HepG2 (cell line): Measurements from ENCODE around the gene PLOD3. TPM values are rescaled to one million over a fixed set of nuclear protein-coding genes. Genes with fewer than 3 reads are reported as not detected.

Experiments used
- AGO2 ChIP-seq: fragments of 200-400 bp; formaldehyde crosslinking; optimal IDR thresholded peaks from 2 replicates; pipeline ENCODE3; 2017; ENCODE audit warnings: mild to moderate bottlenecking, low read depth, low read length, moderate library complexity
- ARNT ChIP-seq: fragments of 450-650 bp; IDR thresholded peaks from 2 replicates; pipeline ENCODE4 v1.6.1; 2017
- GATAD1 ChIP-seq: IDR thresholded peaks from 2 replicates; pipeline ENCODE4 v1.6.1; 2016; ENCODE audit warnings: missing genetic modification reagents, missing compliant biosample characterization
- KAT7 ChIP-seq: IDR thresholded peaks from 2 replicates; pipeline ENCODE4 v1.6.1; 2018; ENCODE audit warnings: borderline replicate concordance, missing compliant biosample characterization
- KDM2A ChIP-seq: sonication (generic); formaldehyde crosslinking; IDR thresholded peaks from 2 replicates; pipeline ENCODE4 v1.4.0; 2020; ENCODE audit warnings: low read depth, missing genetic modification reagents, borderline replicate concordance
- KDM4B ChIP-seq: sonication (generic); formaldehyde crosslinking; IDR thresholded peaks from 2 replicates; pipeline ENCODE4 v1.4.0; 2020; ENCODE audit warnings: missing genetic modification reagents
- KLF6 ChIP-seq: IDR thresholded peaks from 2 replicates; pipeline ENCODE4 v1.8.0; 2016; ENCODE audit warnings: missing biosample characterization, missing genetic modification reagents
- LCORL ChIP-seq, 2 experiments: fragments of 450-650 bp in 1 of 2; sonication (generic) in 1 of 2; formaldehyde crosslinking in 1 of 2; IDR thresholded peaks; 2 replicates each; pipeline versions ENCODE4 v1.5.0 to v1.6.1; 2017 to 2020; ENCODE audit warnings: antibody characterized with exemption in 1 of 2, missing genetic modification reagents in 1 of 2
- NCOA1 ChIP-seq: sonication (generic); formaldehyde crosslinking; IDR thresholded peaks from 2 replicates; pipeline ENCODE4 v1.9.0; 2021; ENCODE audit warnings: missing genetic modification reagents
- NFRKB ChIP-seq: fragments of 450-650 bp; IDR thresholded peaks from 2 replicates; pipeline ENCODE4 v1.6.1; 2017
- PHF20 ChIP-seq: sonication (generic); formaldehyde crosslinking; IDR thresholded peaks from 2 replicates; pipeline ENCODE4 v1.5.0; 2020; ENCODE audit warnings: mild to moderate bottlenecking, missing genetic modification reagents
- POLR2A ChIP-seq, 2 experiments: IDR thresholded peaks; 2 replicates each; pipeline ENCODE4 v1.6.1; 2011; ENCODE audit warnings: low read depth in 2 of 2, low read length in 2 of 2, mild to moderate bottlenecking in 1 of 2, moderate library complexity in 1 of 2; ENCODE audit not compliant: insufficient read depth in 1 of 2
- PRPF4 ChIP-seq: fragments of 200-400 bp; formaldehyde crosslinking; IDR thresholded peaks from 2 replicates; pipeline ENCODE4 v1.6.1; 2016; ENCODE audit warnings: low read length, low read depth; ENCODE audit not compliant: poor library complexity, severe bottlenecking
- SNAPC2 ChIP-seq: sonication (generic); formaldehyde crosslinking; IDR thresholded peaks from 2 replicates; pipeline ENCODE4 v1.8.1; 2022; ENCODE audit warnings: mild to moderate bottlenecking, missing genetic modification reagents
- SOX6 ChIP-seq, 2 experiments: fragments of 450-650 bp in 1 of 2; sonication (generic) in 1 of 2; formaldehyde crosslinking in 1 of 2; IDR thresholded peaks; 2 replicates each; pipeline versions ENCODE4 v1.4.0 to v1.6.1; 2017 to 2020; ENCODE audit warnings: antibody characterized with exemption in 1 of 2, mild to moderate bottlenecking in 1 of 2, missing genetic modification reagents in 1 of 2
- YEATS4 ChIP-seq: sonication (generic); formaldehyde crosslinking; IDR thresholded peaks from 2 replicates; pipeline ENCODE4 v1.4.0; 2020; ENCODE audit warnings: missing genetic modification reagents, borderline replicate concordance
- ZNF589 ChIP-seq: sonication (generic); formaldehyde crosslinking; conservative IDR thresholded peaks from 2 replicates; pipeline ENCODE4 v1.8.0; 2022; ENCODE audit warnings: mild to moderate bottlenecking, moderate library complexity, missing genetic modification reagents
- ZNF709 ChIP-seq: sonication (generic); formaldehyde crosslinking; IDR thresholded peaks from 2 replicates; pipeline ENCODE4 v1.5.0; 2020; ENCODE audit warnings: mild to moderate bottlenecking, missing genetic modification reagents
- ZNF75D ChIP-seq: sonication (generic); formaldehyde crosslinking; IDR thresholded peaks from 2 replicates; pipeline ENCODE4 v1.8.1; 2023; ENCODE audit warnings: missing genetic modification reagents, mild to moderate bottlenecking, borderline replicate concordance
- ZNF776 ChIP-seq: sonication (generic); formaldehyde crosslinking; IDR thresholded peaks from 2 replicates; pipeline ENCODE4 v1.4.0; 2020; ENCODE audit warnings: mild to moderate bottlenecking, missing genetic modification reagents
- ZNF777 ChIP-seq: sonication (generic); formaldehyde crosslinking; IDR thresholded peaks from 2 replicates; pipeline ENCODE4 v1.4.0; 2020; ENCODE audit warnings: missing genetic modification reagents
- ZNF792 ChIP-seq: IDR thresholded peaks from 2 replicates; pipeline ENCODE4 v1.6.1; 2016
- polyA plus RNA-seq, 8 experiments: library from polyadenylated mRNA; depleted of rRNA in 3 of 8; stranded (reverse) in 7 of 8; unstranded in 1 of 8; fragments of >200 nt; fragmentation: Illumina TruSeq in 4 of 8; extraction: Trizol in 4 of 8; gene quantifications; 2 replicates each; pipeline versions ENCODE4 v1.2.1 to v1.2.3, GENCODE V29; 2011 to 2016; ENCODE audit warnings: low read depth in 4 of 8, missing spikeins in 1 of 8, mixed read lengths in 1 of 8; ENCODE audit not compliant: insufficient read depth in 1 of 8
- total RNA-seq, 5 experiments: library from RNA; depleted of rRNA; stranded (reverse); fragments of >200 nt; fragmentation: Illumina TruSeq; extraction: Trizol; gene quantifications; 2 replicates each; pipeline ENCODE4 v1.2.3, GENCODE V29; 2016; ENCODE audit warnings: low read depth in 1 of 5
- TF ChIP-seq, protein P1 (sequence below): sonication (generic); formaldehyde crosslinking; conservative IDR thresholded peaks from 2 replicates; pipeline ENCODE4 v1.4.0; 2020; ENCODE audit warnings: mild to moderate bottlenecking, missing genetic modification reagents, moderate library complexity
- TF ChIP-seq, protein P2 (sequence below): sonication (generic); formaldehyde crosslinking; conservative IDR thresholded peaks from 2 replicates; pipeline ENCODE4 v1.8.0; 2022; ENCODE audit warnings: low read depth, missing genetic modification reagents
- TF ChIP-seq, protein P3 (sequence below): sonication (generic); formaldehyde crosslinking; IDR thresholded peaks from 2 replicates; pipeline ENCODE4 v1.5.0; 2020; ENCODE audit warnings: mild to moderate bottlenecking, missing genetic modification reagents

The PLOD3 gene
- total and polyA plus RNA-seq, 2 of the 13 experiments (the other 11 are each of a cell fraction or from before 2014, with no cell fraction given), result 65.8 to 67.4 TPM

DNA sequence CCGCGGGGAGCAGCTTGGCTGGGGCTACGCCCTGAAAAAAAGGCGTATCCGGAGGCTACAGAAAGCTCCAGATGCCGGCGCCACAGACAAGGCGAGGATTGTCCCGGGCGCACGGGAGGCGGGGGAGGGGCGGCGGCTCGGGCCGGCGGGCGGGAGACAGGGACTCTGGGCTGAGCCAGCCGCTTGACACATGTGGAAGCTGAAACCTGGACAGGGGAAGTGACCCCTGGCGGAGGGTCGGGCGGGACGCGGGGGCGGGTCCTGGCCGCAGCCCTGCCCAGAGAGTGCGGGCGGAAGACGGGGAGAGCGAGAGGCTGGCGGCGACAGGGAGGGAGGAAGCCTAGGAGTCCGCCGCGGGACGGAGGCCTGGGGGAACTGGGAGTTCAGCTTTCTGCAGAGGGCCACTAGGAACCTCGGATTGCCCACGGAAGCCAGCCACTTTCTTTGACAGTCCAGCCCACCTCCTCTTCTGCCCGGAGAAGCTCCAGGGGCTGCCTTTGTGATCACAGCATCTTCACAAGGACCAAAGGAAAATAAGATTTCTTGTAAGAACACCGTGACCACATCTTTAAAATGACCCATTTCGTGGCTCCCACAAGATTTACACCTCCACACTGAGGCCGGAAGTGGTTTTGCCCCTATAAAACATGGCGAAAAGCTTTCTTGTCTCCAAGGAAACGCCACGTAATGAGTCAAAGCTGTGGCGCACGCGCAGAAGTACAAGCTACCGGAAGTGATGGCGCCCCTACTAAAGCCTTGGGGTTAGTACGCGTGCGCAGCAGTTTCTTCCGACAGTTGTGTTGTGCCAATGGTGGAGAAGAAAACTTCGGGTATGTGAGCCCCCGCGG lies at the start of gene PLOD3, which contains the start of gene ZNHIT1 (continued):
- TF ChIP-seq NFRKB (no peak), PRPF4 (peak; percentile 16), ARNT (0 out of 2 replicates have a peak, but pooled peaks have one; percentile 55), SNAPC2 (CRISPR knock-in tag) (no peak), ZNF776 (CRISPR knock-in tag) (peak; percentile 61; the same call in 1 of the 2 replicates), ZNF75D (CRISPR knock-in tag) (no peak), KLF6 (peak; percentile 18; the same call in 1 of the 2 replicates), SOX6 (IDR thresholded peaks at IDR 0.05) (no peak), SOX6 (CRISPR knock-in tag; IDR thresholded peaks at IDR 0.05) (peak; percentile 61), POLR2A (IDR thresholded peaks at IDR 0.05; ENCODE audit: insufficient read depth in 1 of 2, low read depth in 2 of 2, low read length in 2 of 2) (peak; percentile 46 to 73; a peak in 3 of 4 replicates), PHF20 (0 out of 2 replicates have a peak, but pooled peaks have one; percentile 8), LCORL (IDR thresholded peaks at IDR 0.05) (no peak), LCORL (CRISPR knock-in tag; IDR thresholded peaks at IDR 0.05) (peak; percentile 28; the same call in 1 of the 2 replicates), NCOA1 (0 out of 2 replicates have a peak, but pooled peaks have one; percentile 60), AGO2 (peak; percentile 6), KDM4B (CRISPR knock-in tag) (no peak), ZNF777 (peak; percentile 38; the same call in 1 of the 2 replicates), ZNF709 (CRISPR knock-in tag) (peak; percentile 46), GATAD1 (CRISPR knock-in tag) (peak; percentile 72), YEATS4 (CRISPR knock-in tag) (peak; percentile 58), KDM2A (CRISPR knock-in tag) (peak; percentile 67), KAT7 (CRISPR knock-in tag) (0 out of 2 replicates have a peak, but pooled peaks have one; percentile 36), ZNF792 (CRISPR knock-in tag) (no peak; the same call in 1 of the 2 replicates), ZNF589 (CRISPR knock-in tag) (peak; percentile 61; the same call in 1 of the 2 replicates)
- TF ChIP-seq, protein P1, sequence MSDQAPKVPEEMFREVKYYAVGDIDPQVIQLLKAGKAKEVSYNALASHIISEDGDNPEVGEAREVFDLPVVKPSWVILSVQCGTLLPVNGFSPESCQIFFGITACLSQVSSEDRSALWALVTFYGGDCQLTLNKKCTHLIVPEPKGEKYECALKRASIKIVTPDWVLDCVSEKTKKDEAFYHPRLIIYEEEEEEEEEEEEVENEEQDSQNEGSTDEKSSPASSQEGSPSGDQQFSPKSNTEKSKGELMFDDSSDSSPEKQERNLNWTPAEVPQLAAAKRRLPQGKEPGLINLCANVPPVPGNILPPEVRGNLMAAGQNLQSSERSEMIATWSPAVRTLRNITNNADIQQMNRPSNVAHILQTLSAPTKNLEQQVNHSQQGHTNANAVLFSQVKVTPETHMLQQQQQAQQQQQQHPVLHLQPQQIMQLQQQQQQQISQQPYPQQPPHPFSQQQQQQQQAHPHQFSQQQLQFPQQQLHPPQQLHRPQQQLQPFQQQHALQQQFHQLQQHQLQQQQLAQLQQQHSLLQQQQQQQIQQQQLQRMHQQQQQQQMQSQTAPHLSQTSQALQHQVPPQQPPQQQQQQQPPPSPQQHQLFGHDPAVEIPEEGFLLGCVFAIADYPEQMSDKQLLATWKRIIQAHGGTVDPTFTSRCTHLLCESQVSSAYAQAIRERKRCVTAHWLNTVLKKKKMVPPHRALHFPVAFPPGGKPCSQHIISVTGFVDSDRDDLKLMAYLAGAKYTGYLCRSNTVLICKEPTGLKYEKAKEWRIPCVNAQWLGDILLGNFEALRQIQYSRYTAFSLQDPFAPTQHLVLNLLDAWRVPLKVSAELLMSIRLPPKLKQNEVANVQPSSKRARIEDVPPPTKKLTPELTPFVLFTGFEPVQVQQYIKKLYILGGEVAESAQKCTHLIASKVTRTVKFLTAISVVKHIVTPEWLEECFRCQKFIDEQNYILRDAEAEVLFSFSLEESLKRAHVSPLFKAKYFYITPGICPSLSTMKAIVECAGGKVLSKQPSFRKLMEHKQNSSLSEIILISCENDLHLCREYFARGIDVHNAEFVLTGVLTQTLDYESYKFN (CRISPR knock-in tag), result peak; percentile 47; the same call in 1 of the 2 replicates
- TF ChIP-seq, protein P2, sequence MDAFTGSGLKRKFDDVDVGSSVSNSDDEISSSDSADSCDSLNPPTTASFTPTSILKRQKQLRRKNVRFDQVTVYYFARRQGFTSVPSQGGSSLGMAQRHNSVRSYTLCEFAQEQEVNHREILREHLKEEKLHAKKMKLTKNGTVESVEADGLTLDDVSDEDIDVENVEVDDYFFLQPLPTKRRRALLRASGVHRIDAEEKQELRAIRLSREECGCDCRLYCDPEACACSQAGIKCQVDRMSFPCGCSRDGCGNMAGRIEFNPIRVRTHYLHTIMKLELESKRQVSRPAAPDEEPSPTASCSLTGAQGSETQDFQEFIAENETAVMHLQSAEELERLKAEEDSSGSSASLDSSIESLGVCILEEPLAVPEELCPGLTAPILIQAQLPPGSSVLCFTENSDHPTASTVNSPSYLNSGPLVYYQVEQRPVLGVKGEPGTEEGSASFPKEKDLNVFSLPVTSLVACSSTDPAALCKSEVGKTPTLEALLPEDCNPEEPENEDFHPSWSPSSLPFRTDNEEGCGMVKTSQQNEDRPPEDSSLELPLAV (CRISPR knock-in tag), result no peak
- TF ChIP-seq, protein P3, sequence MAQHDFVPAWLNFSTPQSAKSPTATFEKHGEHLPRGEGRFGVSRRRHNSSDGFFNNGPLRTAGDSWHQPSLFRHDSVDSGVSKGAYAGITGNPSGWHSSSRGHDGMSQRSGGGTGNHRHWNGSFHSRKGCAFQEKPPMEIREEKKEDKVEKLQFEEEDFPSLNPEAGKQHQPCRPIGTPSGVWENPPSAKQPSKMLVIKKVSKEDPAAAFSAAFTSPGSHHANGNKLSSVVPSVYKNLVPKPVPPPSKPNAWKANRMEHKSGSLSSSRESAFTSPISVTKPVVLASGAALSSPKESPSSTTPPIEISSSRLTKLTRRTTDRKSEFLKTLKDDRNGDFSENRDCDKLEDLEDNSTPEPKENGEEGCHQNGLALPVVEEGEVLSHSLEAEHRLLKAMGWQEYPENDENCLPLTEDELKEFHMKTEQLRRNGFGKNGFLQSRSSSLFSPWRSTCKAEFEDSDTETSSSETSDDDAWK (CRISPR knock-in tag), result no peak
